Suppressor macrophage (primary cell): ENCODE measurements around the gene ABCB11.
A peak's percentile ranks its signal among the peaks of the same experiment; 100 is the strongest.

Experiments
- DNase-seq, 4 experiments: peaks; one replicate each; pipeline ENCODE4 v3.0.0-alpha.2; 2020 to 2022

ABCB11 gene

GRCh38 chr2:169042856-169043255 is 11.7 kb upstream of the ABCB11 start:
- DNase-seq = no peak

- DNase-seq = no peak
Measured at GRCh38 chr2:169041594-169041993, 10.5 kb upstream of the ABCB11 start.

GRCh38 chr2:169039702-169040101 is 8.6 kb upstream of the ABCB11 start:
- DNase-seq = peak in 3 of 4 experiments; percentile 15 to 71 (median 68)

- DNase-seq = peak; percentile 69 to 94 (median 80)
Measured at GRCh38 chr2:169038338-169038757, 7.2 kb upstream of the ABCB11 start.

- peak; percentile 41 to 81 (median 72) for DNase-seq
Measured at GRCh38 chr2:169036736-169037440, 5.8 kb upstream of the ABCB11 start.

- no peak for DNase-seq
Measured at GRCh38 chr2:169035887-169036286, 4.8 kb upstream of the ABCB11 start.

- no peak for DNase-seq
Measured at GRCh38 chr2:169034984-169035544, 3.9 kb upstream of the ABCB11 start.

DNA sequence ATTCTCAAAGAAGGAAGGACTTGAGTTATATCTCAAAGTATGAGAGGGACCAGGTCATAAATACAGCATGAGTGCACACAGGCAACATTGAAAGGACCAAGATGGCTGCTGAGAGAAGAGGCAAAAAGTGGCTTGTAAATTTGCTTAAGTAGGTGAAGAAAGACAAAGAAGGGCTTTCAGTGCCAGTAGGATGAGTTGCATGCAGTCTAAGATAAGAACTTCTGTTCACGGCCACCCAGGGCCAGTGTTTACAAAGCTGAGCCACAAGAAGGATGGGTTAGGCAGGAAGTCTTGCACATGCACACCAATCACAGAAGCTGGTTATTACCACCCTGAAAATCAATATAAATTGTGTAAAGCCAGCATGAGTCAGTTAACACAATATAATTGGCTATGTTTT is 3.1 kb upstream of the ABCB11 start:
- no peak for DNase-seq

GRCh38 chr2:169029341-169029740 is 1.8 kb downstream of the ABCB11 start:
- DNase-seq = no peak

DNA sequence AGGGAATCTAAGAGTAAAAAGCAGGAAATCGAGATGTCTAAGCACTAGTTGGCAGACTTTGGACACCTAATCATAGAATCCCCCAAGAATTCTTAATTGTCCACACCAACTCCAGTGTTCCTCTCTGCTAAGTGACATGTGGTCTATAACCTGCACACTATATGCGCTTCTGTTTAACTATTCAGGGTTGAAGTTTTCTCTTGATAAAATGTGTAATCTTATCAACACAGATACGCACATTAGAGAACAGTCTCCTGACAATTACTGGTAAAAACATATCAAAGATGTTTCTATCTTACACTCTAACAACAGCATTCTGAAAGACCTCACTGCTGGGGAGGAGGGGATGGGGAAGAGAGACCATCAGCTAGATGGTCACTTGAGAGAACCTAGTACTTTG is 3.9 kb downstream of the ABCB11 start:
- DNase-seq = no peak

- no peak for DNase-seq
Measured at GRCh38 chr2:169026056-169026455, 5.1 kb downstream of the ABCB11 start.

DNA sequence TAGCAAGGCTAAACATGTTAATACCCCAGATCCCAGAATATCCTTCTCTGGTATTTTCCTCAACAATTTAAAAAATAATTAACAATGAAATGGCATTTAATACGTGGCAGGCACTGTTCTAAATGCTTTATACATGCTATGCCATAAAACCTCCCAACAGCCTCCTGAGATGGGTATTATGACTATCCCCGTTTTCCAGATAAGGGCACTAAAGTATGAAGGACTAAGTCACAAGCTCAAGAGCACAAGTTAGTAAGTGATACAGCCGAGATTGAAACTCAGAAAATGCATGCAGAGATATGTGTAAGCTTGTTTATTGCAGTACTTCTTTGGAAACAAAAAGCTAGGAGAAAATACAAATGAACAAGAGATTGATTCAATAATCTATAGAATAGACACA is 8.0 kb downstream of the ABCB11 start:
- DNase-seq = no peak

GRCh38 chr2:169018390-169018789 is 12.7 kb downstream of the ABCB11 start:
- DNase-seq = peak in 2 of 4 experiments; percentile 11 to 34

- DNase-seq = no peak
Measured at GRCh38 chr2:169015943-169016342, 15.2 kb downstream of the ABCB11 start.

GRCh38 chr2:169014780-169015179 is 16.3 kb downstream of the ABCB11 start:
- no peak for DNase-seq

- DNase-seq = no peak
Measured at GRCh38 chr2:169013628-169014026, 17.5 kb downstream of the ABCB11 start.

DNA sequence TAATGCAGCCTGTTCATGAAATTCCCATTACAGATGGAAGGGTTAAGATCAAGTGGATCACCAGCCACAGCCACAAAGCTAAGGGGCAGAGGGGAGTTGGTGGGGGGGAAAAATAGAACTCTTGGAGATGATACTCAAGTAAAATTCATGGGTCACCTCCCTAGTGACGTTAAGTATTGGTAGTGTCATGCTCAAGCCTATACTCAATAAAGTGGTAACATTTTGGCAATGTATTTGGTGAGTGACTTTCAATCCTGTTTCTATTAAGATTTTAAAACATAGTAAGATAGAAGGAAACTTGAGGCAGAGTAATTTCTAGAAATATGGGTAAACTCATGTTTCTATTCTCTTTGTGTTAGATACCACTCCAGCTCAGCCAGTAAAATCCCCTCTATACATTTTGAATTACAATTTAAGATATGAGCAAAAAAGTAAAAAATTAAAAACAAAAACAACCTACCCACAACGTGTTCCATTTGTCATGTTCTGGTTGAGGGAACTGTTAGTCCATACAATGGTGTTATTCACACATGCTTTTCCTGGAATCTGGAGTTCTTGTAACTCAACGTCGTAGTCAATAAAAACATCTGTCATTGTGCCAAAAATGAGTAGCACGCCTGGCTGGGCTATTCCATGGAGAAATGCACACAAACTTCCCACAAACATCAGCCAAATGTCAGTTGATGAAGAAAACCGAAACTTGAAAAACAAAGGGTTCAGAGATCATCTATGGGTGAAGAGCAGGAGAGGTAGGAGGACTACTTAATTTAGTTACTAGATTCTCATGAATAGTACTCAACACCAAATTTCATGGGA is 18.1 kb downstream of the ABCB11 start:
- no peak for DNase-seq

GRCh38 chr2:169012191-169012792 is 18.8 kb downstream of the ABCB11 start:
- DNase-seq = peak; percentile 9 to 49 (median 41)

DNA sequence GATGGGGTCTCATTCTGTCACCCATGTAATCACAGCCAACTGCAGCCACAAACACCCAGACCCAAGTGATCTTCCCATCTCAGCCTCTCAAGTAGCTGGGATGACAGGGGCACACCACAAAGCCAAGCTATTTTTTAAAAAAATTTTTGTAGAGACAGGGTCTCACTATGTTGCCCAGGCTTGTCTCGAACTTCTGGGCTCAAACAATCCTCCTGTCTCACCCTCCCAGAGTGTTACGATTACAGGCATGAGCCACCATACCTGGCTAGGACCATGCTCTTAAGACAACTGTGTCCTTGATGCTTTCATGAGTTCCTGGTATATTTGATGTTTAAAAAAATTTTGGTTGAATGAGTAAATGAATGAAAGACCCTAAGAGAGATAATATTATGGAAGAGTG is 19.4 kb downstream of the ABCB11 start:
- DNase-seq = no peak

GRCh38 chr2:169010633-169011460 is 20.3 kb downstream of the ABCB11 start:
- DNase-seq = no peak

DNA sequence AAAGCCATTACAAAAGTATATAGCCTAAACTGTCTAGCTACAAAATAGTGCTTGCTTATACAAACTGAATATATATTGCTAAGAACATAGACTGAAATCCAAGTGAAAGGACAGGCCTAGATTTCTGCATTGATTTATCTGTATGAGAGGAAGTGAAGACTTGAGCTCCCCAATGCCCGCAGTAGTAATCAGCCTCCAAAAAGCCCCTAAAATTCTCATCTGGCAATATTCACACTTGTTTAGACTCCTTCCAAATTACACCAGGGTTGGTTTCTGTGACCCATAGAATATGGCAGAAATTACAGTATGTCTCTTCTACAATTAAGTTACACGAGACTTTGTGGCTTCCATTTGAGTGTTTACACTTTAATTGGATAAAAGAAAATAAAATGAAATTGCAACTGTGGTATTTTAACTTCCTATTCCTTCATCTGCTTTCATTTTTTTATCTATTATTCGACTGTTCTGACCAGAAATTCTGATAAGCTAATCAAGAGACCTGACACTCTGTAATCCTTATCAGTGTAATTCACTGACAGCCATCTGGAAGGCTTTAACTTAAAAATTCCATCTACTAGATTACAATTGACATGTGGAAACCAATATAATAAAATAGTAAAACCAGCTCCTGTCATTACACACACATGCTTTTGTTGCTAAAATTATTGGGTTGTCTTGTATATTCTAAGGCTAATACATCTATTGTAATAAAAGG is 21.1 kb downstream of the ABCB11 start:
- DNase-seq = no peak

GRCh38 chr2:169007941-169008340 is 23.2 kb downstream of the ABCB11 start:
- DNase-seq = no peak
